Glutamatergic neuron (in vitro differentiated cells): Measurements from ENCODE around the gene PERCC1. TPM values are rescaled to one million over a fixed set of nuclear protein-coding genes. Genes with fewer than 3 reads are reported as not detected.

Experiments used
- DNase-seq: peaks from one replicate; pipeline ENCODE4 v3.0.0; 2022
- H3K27ac Mint-ChIP-seq: one replicate; pipeline ENCODE4 v1.8.0; 2020; ENCODE audit warnings: mild to moderate bottlenecking, mixed read lengths, inconsistent platforms; ENCODE audit not compliant: unreplicated experiment
- H3K27me3 Mint-ChIP-seq: one replicate; pipeline ENCODE4 v1.8.0; 2020; ENCODE audit warnings: mild to moderate bottlenecking, moderate library complexity, mixed read lengths, inconsistent platforms; ENCODE audit not compliant: unreplicated experiment
- H3K36me3 Mint-ChIP-seq: one replicate; pipeline ENCODE4 v1.8.0; 2020; ENCODE audit warnings: mild to moderate bottlenecking, mixed read lengths, inconsistent platforms; ENCODE audit not compliant: unreplicated experiment
- H3K4me1 Mint-ChIP-seq: one replicate; pipeline ENCODE4 v1.8.0; 2020; ENCODE audit warnings: mild to moderate bottlenecking, low read depth, mixed read lengths, inconsistent platforms; ENCODE audit not compliant: unreplicated experiment
- H3K4me3 Mint-ChIP-seq: one replicate; pipeline ENCODE4 v1.8.0; 2020; ENCODE audit warnings: mild to moderate bottlenecking, mixed read lengths, inconsistent platforms; ENCODE audit not compliant: unreplicated experiment
- H3K9me3 Mint-ChIP-seq: one replicate; pipeline ENCODE4 v1.8.0; 2020; ENCODE audit warnings: mild to moderate bottlenecking, moderate library complexity, mixed read lengths, inconsistent platforms; ENCODE audit not compliant: unreplicated experiment
- total RNA-seq: library from RNA; stranded (reverse); fragmentation: NEBNext Ultra II Directional; extraction: Animal tissue kit (Norgen Biotek cat#: 25700); gene quantifications from one replicate; pipeline ENCODE4 v1.2.1, GENCODE V29; 2021; ENCODE audit not compliant: unreplicated experiment
- TF ChIP-seq, protein P1 (sequence below): fragments of 200-600 bp; sonication (generic); IDR thresholded peaks from one replicate; pipeline ENCODE4 v1.5.0; 2021; ENCODE audit not compliant: partially characterized antibody, unreplicated experiment

PERCC1 gene
- total RNA-seq, 1 donor from 2014 or later = not detected

DNA sequence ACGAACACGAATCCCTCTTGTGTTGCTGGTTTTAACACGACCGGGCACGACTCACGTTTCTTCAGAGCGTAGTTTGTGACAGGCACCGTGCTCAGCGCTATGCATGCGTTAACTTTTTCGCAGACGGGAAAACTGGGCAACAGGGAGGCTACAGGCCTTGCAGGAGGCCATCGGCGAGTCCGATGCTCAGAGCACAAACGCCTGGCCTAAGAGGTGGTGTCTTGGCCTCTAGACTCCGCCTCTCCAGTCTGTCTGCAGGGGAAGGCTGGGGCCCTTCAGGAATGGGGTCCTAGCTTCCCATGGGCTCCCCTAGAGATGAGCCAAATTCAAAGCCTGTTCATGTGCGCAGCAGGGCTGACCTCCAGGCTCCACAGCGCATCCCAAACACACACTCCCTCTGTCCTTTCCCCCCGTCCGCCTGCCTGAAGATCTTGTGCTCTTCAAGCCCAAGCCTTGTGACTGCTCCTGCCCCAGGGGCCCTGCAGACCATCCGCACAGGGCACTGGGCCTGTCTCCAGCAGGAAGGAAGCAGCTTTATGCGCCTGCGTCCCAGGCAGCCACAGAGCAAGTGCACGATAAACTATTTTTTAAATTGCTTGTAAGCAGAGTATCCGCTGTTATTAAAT, 40.8 kb downstream of the PERCC1 start:
- Mint-ChIP-seq H3K4me1 (peaks cover 8% of the 10 kb centered on the region), H3K27me3 (peaks cover 7% of the 10 kb centered on the region), H3K27ac (no peak overlapping the region), H3K9me3 (peaks cover 10% of the 10 kb centered on the region), H3K36me3 (no peaks in the 10 kb centered on the region), H3K4me3 (no peak overlapping the region)
- TF ChIP-seq, protein P1, sequence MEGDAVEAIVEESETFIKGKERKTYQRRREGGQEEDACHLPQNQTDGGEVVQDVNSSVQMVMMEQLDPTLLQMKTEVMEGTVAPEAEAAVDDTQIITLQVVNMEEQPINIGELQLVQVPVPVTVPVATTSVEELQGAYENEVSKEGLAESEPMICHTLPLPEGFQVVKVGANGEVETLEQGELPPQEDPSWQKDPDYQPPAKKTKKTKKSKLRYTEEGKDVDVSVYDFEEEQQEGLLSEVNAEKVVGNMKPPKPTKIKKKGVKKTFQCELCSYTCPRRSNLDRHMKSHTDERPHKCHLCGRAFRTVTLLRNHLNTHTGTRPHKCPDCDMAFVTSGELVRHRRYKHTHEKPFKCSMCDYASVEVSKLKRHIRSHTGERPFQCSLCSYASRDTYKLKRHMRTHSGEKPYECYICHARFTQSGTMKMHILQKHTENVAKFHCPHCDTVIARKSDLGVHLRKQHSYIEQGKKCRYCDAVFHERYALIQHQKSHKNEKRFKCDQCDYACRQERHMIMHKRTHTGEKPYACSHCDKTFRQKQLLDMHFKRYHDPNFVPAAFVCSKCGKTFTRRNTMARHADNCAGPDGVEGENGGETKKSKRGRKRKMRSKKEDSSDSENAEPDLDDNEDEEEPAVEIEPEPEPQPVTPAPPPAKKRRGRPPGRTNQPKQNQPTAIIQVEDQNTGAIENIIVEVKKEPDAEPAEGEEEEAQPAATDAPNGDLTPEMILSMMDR = no peak
- DNase-seq = no peak

DNA sequence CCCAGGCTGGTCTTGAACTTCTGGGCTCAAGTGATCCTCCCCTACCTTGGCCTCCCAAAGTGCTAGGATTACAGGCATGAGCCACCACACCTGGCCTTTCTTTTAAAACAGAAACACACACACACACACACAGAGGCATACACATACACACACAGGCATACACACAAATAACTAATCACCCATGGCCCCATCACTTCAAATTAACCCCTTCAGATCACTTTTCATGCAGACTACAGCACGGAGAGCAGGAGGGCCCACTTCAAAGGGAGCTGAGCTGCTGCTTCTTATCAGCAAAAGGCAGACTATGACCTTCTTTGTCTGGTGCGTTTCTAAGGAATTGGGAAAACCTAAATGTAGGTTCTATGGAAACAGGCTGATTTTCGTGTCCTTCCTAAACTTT, 42.1 kb downstream of the PERCC1 start:
- TF ChIP-seq, protein P1 = no peak
- Mint-ChIP-seq H3K36me3 (no peaks in the 10 kb centered on the region), H3K4me3 (peak overlapping the region; percentile 78), H3K4me1 (peaks cover 8% of the 10 kb centered on the region), H3K27ac (no peak overlapping the region), H3K27me3 (peaks cover 5% of the 10 kb centered on the region), H3K9me3 (peaks cover 9% of the 10 kb centered on the region)
- DNase-seq = no peak

DNA sequence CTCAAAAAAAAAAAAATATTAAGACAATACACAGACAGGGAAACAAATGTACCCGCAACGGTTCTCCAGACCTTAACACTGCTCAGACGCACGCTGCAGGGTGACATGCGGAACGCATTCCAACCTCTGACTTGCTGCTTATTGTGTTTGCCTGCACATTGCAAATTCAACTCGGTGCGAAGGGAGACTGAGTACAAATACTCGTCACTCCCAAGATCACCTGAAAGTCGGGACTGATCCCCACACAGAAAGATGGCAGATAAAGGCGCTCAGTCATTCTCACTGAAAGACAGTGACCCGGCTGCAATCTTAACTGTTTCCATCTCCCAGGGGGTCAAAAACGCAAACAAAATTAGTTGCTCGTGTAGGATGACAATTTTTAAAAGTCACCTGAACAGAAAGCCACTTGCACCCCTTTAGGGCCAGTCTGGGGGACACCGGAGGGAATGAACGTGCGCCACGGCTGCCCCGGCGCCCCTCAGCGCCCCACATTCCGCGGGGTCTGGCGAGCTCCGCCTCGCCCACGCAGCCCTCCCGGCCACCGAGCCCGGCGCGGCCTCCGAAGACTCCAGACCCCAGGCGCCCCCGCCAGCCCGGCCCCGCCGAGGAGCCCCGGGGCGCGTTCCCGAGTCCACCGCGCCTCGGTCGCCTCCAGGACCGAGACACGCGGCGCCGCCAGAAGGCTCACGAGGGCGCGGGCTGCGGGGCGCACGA, 43.4 kb downstream of the PERCC1 start:
- Mint-ChIP-seq H3K36me3 (no peaks in the 10 kb centered on the region), H3K4me3 (peak overlapping the region; percentile 91), H3K27me3 (peaks cover 9% of the 10 kb centered on the region), H3K27ac (no peak overlapping the region), H3K4me1 (peaks cover 8% of the 10 kb centered on the region), H3K9me3 (peaks cover 9% of the 10 kb centered on the region)
- no peak for DNase-seq
- TF ChIP-seq, protein P1 = no peak

DNA sequence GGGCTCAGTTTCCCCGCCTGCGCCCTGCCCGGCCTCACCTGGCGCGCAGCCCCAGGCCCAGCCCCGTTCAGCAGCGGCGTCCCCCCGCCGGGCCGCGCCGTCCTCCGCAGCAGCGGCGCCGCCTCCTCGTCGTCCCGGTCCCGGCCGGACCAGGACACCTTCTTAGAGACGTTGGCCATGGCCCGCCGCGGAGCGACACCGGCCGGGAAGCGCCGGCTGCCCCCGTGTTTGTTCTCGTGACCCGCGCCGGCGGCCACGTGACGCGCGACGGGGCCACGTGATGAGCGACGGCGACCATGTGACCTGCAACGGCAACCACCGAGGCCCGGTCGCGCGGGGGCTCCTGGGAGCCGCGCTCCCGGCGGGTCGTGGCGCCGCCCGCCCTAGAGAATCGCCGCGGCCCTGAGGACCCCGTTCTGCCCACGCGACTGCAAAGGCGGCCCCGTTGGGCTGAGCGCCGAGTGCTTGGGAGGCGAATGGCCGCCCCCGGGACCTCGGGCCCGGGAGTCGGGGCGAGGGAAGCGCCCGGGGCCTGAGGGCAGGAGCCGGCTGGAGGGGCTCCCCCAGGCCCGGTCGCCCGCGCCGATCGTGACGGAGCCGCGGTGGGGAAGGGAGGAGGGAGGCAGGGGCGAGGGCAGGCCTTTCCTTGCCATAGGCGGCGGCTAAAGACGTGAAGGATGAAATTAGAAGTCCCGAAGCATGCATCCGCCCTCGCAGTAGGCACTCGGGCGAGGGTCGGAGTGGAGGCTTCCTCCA, 44.1 kb downstream of the PERCC1 start, which contains the start of gene CLCN7:
TSS of gene CLCN7 (minus strand) at position 233 of the 756 bp plus-strand sequence. CDS start at position 179, 54 bp downstream.
- peak within 1 kb of the TSS; percentile 91 for H3K4me3 Mint-ChIP-seq
- peaks cover 9% of the 10 kb centered on the region for H3K27me3 Mint-ChIP-seq
- peaks cover 8% of the 10 kb centered on the region for H3K4me1 Mint-ChIP-seq
- H3K36me3 Mint-ChIP-seq = no peaks in the 10 kb centered on the region
- TF ChIP-seq, protein P1 = no peak
- peak within 1 kb of the TSS; percentile 78 for H3K27ac Mint-ChIP-seq
- peak; percentile 90 for DNase-seq
- H3K9me3 Mint-ChIP-seq = peaks cover 8% of the 10 kb centered on the region
